ENCODE measurements around the gene KMT5B.

- TF ChIP-seq CTCF (IDR thresholded peaks at IDR 0.05; ENCODE audit: low read length) (no peak), EZH2 (IDR thresholded peaks at IDR 0.05; ENCODE audit: borderline replicate concordance, low read length) (no peak)
Observed at GRCh38 chr11:68223275-68223674, 10.2 kb upstream of the KMT5B start.

All from OCI-LY1 (cell line).